ENCODE data around the gene PLAC1. TPM values are rescaled to one million over a fixed set of nuclear protein-coding genes. Genes with fewer than 3 reads are reported as not detected.
A peak's percentile ranks its signal among the peaks of the same experiment; 100 is the strongest.

The PLAC1 gene
- total RNA-seq, 2 donors from 2014 or later: not detected

DNA sequence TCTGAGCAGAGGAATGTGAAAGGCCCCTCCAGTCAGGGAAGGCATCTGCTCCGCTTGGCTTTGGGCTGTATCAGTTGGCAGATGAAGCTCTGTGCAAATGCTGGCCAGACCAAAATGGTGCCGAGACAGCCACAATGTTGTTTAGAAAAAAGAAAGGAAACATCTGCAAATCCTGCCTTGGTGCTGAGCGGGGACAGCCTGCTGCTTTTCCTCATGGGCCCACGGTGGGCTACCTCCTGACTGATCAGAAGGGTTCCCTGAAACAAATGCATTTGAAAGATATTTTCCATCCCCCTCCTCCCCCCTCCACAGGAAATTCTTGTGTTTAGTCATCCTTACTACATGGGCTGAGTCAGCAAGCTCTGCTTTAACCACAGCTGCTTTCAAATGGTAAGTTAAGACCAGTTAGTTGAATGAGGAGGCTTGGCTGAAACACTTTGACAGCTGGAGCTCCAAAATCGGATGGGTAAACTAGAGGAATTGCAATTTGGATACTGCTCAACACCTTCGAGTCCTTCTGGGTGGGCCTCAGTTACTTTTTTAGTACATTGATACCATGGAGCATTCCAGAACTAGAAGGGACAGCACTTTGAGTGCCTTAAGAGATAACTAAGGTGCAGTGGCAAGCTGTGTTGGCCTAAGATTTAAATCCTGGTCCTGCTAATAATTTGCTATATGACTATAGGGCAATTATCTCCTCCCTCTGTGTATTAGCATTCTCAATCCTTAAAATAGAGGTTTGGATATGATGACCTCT is 36.0 kb downstream of the PLAC1 start:
- DNase-seq (ENCODE audit: low spot score) (no peak), ATAC-seq (ENCODE audit: insufficient number of reproducible peaks, low FRiP score, low read depth) (no peak)
- H3K27me3 ChIP-seq (replicated peaks; ENCODE audit: insufficient read depth): no peaks in the 10 kb centered on the region
- H3K36me3 ChIP-seq: no peaks in the 10 kb centered on the region
- TF ChIP-seq, protein P1, sequence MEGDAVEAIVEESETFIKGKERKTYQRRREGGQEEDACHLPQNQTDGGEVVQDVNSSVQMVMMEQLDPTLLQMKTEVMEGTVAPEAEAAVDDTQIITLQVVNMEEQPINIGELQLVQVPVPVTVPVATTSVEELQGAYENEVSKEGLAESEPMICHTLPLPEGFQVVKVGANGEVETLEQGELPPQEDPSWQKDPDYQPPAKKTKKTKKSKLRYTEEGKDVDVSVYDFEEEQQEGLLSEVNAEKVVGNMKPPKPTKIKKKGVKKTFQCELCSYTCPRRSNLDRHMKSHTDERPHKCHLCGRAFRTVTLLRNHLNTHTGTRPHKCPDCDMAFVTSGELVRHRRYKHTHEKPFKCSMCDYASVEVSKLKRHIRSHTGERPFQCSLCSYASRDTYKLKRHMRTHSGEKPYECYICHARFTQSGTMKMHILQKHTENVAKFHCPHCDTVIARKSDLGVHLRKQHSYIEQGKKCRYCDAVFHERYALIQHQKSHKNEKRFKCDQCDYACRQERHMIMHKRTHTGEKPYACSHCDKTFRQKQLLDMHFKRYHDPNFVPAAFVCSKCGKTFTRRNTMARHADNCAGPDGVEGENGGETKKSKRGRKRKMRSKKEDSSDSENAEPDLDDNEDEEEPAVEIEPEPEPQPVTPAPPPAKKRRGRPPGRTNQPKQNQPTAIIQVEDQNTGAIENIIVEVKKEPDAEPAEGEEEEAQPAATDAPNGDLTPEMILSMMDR (IDR thresholded peaks at IDR 0.05): no peak
- H3K9me3 ChIP-seq: no peaks in the 10 kb centered on the region
- peak overlapping the region; percentile 16 for H3K4me3 ChIP-seq
- peaks cover 0 to 21% of the 10 kb centered on the region in 2 donors for H3K4me1 ChIP-seq (ENCODE audit: control insufficient read depth in 1 of 2, low read depth in 2 of 2)
- no peak overlapping the region for H3K27ac ChIP-seq

GRCh38 chrX:134619838-134620237 is 38.4 kb downstream of the PLAC1 start:
- DNase-seq (ENCODE audit: low spot score): no peak

DNA sequence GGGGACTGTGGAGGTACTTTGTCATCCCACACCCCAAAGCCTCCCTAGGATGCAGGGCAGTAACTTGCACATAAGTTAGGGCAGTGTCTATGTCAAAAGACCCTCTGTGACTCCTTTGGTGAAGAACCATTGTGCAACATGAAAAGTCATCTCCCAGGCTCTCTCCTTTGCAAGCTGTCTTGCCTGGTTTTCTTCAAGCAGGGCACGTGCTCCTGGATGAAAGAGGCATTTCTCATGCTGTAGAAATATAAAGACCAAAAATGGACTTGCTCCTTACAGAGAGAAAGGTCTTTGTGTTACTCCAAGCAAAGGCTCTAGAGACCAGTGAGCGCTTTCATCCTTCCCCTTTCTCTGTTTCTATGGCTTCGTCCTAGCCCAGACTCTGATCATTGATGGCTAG is 44.9 kb downstream of the PLAC1 start:
- no peaks in the 10 kb centered on the region for H3K4me1 ChIP-seq (ENCODE audit: control insufficient read depth in 1 of 2, low read depth in 2 of 2)
- no peak for ATAC-seq (ENCODE audit: insufficient number of reproducible peaks, low FRiP score, low read depth)
- DNase-seq (ENCODE audit: low spot score): no peak
- no peaks in the 10 kb centered on the region for H3K9me3 ChIP-seq
- no peak overlapping the region for H3K27ac ChIP-seq
- no peak overlapping the region for H3K4me3 ChIP-seq
- TF ChIP-seq, protein P1 (IDR thresholded peaks at IDR 0.05): no peak
- H3K36me3 ChIP-seq: no peaks in the 10 kb centered on the region
- no peaks in the 10 kb centered on the region for H3K27me3 ChIP-seq (replicated peaks; ENCODE audit: insufficient read depth)

More at GRCh38 chrX:134619838-134620237, 38.4 kb downstream of the PLAC1 start:
- no peak overlapping the region for H3K4me3 ChIP-seq
- no peaks in the 10 kb centered on the region for H3K36me3 ChIP-seq
- H3K27me3 ChIP-seq (replicated peaks; ENCODE audit: insufficient read depth): no peaks in the 10 kb centered on the region
- ATAC-seq (ENCODE audit: insufficient number of reproducible peaks, low FRiP score, low read depth): no peak
- TF ChIP-seq, protein P1 (IDR thresholded peaks at IDR 0.05): no peak
- H3K27ac ChIP-seq: no peak overlapping the region
- peaks cover 0 to 14% of the 10 kb centered on the region in 2 donors for H3K4me1 ChIP-seq (ENCODE audit: control insufficient read depth in 1 of 2, low read depth in 2 of 2)
- H3K9me3 ChIP-seq: no peaks in the 10 kb centered on the region

- H3K4me1 ChIP-seq (ENCODE audit: control insufficient read depth in 1 of 2, low read depth in 2 of 2): no peaks in the 10 kb centered on the region
- H3K36me3 ChIP-seq: no peaks in the 10 kb centered on the region
- no peaks in the 10 kb centered on the region for H3K9me3 ChIP-seq
- DNase-seq (ENCODE audit: low spot score): no peak
- TF ChIP-seq, protein P1 (IDR thresholded peaks at IDR 0.05): no peak
- no peak overlapping the region for H3K27ac ChIP-seq
- no peaks in the 10 kb centered on the region for H3K27me3 ChIP-seq (replicated peaks; ENCODE audit: insufficient read depth)
- H3K4me3 ChIP-seq: no peak overlapping the region
- ATAC-seq (ENCODE audit: insufficient number of reproducible peaks, low FRiP score, low read depth): no peak
Measured at GRCh38 chrX:134608153-134608552, 50.1 kb downstream of the PLAC1 start.

DNA sequence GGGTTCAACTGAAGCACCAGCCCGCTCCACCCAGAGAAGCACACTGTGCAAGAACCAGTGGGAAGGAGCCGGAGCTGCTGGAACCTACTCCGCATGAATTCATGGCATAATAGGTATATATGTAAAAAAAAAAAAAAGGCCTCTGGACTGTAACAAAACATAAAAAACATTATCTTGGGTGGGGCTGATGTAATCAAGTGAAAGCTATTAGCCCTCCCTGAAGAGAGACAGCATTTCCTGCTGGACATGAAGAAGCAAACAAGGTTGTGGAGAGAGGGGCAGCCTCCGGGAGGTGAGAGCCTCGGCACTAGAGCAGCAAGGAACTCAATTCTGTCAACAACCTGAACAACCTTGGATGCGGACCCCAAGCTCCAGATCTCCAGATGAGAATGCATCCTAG is 50.7 kb downstream of the PLAC1 start:
- Histone ChIP-seq H3K4me1 (ENCODE audit: control insufficient read depth in 1 of 2, low read depth in 2 of 2) (no peaks in the 10 kb centered on the region), H3K36me3 (no peaks in the 10 kb centered on the region), H3K27ac (no peak overlapping the region), H3K27me3 (replicated peaks; ENCODE audit: insufficient read depth) (no peaks in the 10 kb centered on the region), H3K4me3 (no peak overlapping the region), H3K9me3 (no peaks in the 10 kb centered on the region)
- ATAC-seq (ENCODE audit: insufficient number of reproducible peaks, low FRiP score, low read depth) (no peak), DNase-seq (ENCODE audit: low spot score) (no peak)
- TF ChIP-seq, protein P1 (IDR thresholded peaks at IDR 0.05): no peak
